ENCODE measurements around the gene TFCP2. TPM values are rescaled to one million over a fixed set of nuclear protein-coding genes. Genes with fewer than 3 reads are reported as not detected.

Gene TFCP2
- total RNA-seq, 1 donor from 2014 or later, result 15.5 TPM

GRCh38 chr12:51197736-51198567, 25.0 kb upstream of the TFCP2 start:
- H3K9me3 ChIP-seq, result no peaks in the 10 kb centered on the region
- no peak for TF ChIP-seq POLR2AphosphoS5 (IDR thresholded peaks at IDR 0.05; ENCODE audit: insufficient read depth in 1 of 2, low read depth in 1 of 2)
- TF ChIP-seq POLR2A (IDR thresholded peaks at IDR 0.05), result no peak
- no peak for TF ChIP-seq CTCF (IDR thresholded peaks at IDR 0.05)
- intact Hi-C loops (cut with DNase I), result no loop called here
- peaks cover 0 to 9% of the 10 kb centered on the region in 2 donors for H3K36me3 ChIP-seq
- no peaks in the 10 kb centered on the region for H3K27me3 ChIP-seq
- no peaks in the 10 kb centered on the region for H3K4me1 ChIP-seq
- DNase-seq (ENCODE audit: extremely low spot score in 2 of 2), result no peak
- no peak overlapping the region for H3K4me3 ChIP-seq
- no peak overlapping the region for H3K27ac ChIP-seq

- H3K4me1 ChIP-seq, result no peaks in the 10 kb centered on the region
- H3K4me3 ChIP-seq, result no peak overlapping the region
- H3K27ac ChIP-seq, result no peak overlapping the region
- no peak for TF ChIP-seq POLR2A (IDR thresholded peaks at IDR 0.05)
- TF ChIP-seq CTCF (IDR thresholded peaks at IDR 0.05), result no peak
- no peak for TF ChIP-seq POLR2AphosphoS5 (IDR thresholded peaks at IDR 0.05; ENCODE audit: insufficient read depth in 1 of 2, low read depth in 1 of 2)
- intact Hi-C loops (cut with DNase I), result no loop called here
- peaks cover 0 to 9% of the 10 kb centered on the region in 2 donors for H3K36me3 ChIP-seq
- DNase-seq (ENCODE audit: extremely low spot score in 2 of 2), result no peak
- no peaks in the 10 kb centered on the region for H3K27me3 ChIP-seq
- no peaks in the 10 kb centered on the region for H3K9me3 ChIP-seq
Observed at GRCh38 chr12:51196547-51196946, 23.6 kb upstream of the TFCP2 start.

- TF ChIP-seq CTCF (IDR thresholded peaks at IDR 0.05) (no peak), POLR2AphosphoS5 (IDR thresholded peaks at IDR 0.05; ENCODE audit: insufficient read depth in 1 of 2, low read depth in 1 of 2) (no peak), POLR2A (IDR thresholded peaks at IDR 0.05) (no peak)
- H3K9me3 ChIP-seq, result no peaks in the 10 kb centered on the region
- no peaks in the 10 kb centered on the region for H3K4me1 ChIP-seq
- H3K36me3 ChIP-seq, result peaks cover 0 to 14% of the 10 kb centered on the region in 2 donors
- no peak for DNase-seq (ENCODE audit: extremely low spot score in 2 of 2)
- H3K27ac ChIP-seq, result no peak overlapping the region
- intact Hi-C loops (cut with DNase I), result no loop called here
- no peaks in the 10 kb centered on the region for H3K27me3 ChIP-seq
- no peak overlapping the region for H3K4me3 ChIP-seq
Observed at GRCh38 chr12:51195841-51196240, 22.9 kb upstream of the TFCP2 start.

GRCh38 chr12:51192284-51192671, 19.3 kb upstream of the TFCP2 start:
- Histone ChIP-seq H3K9me3 (no peaks in the 10 kb centered on the region), H3K27me3 (no peaks in the 10 kb centered on the region), H3K4me3 (no peak overlapping the region), H3K4me1 (no peaks in the 10 kb centered on the region), H3K36me3 (peaks cover 0 to 16% of the 10 kb centered on the region in 2 donors), H3K27ac (no peak overlapping the region)
- intact Hi-C loops (cut with DNase I), result no loop called here
- DNase-seq (ENCODE audit: extremely low spot score in 2 of 2), result no peak
- TF ChIP-seq CTCF (IDR thresholded peaks at IDR 0.05) (no peak), POLR2A (IDR thresholded peaks at IDR 0.05) (no peak), POLR2AphosphoS5 (IDR thresholded peaks at IDR 0.05; ENCODE audit: insufficient read depth in 1 of 2, low read depth in 1 of 2) (no peak)
